ENCODE measurements around the gene KCNJ4.

- TF ChIP-seq RBBP5 (conservative IDR thresholded peaks at IDR 0.05): no peak
- peak; percentile 43 to 78 (median 72); a peak in 5 of 6 replicates for TF ChIP-seq CTCF (IDR thresholded peaks at IDR 0.05 in 2 of 3, conservative IDR thresholded peaks at IDR 0.05 in 1 of 3; ENCODE audit: control insufficient read depth in 2 of 3, extremely low read depth in 1 of 3, insufficient read depth in 1 of 3, low read depth in 3 of 3, low read length in 3 of 3)
- TF ChIP-seq MYB (IDR thresholded peaks at IDR 0.05; ENCODE audit: borderline replicate concordance, low read depth, low read length): no peak
Observed at GRCh38 chr22:38412435-38413084, 42.4 kb downstream of the KCNJ4 start.
